Activated CD4-positive, alpha-beta T cell treated with anti-CD3 and anti-CD28 coated beads, Interleukin-2, Interleukin-4, amounts not matched to agents 100 ng/mL and 50 ng/mL, durations not matched to agents 16 hours and 8 hours (primary cell): ENCODE results near the gene TNFRSF12A.
"Not testable (repeated sequence)": the region's sequence is repeated elsewhere in the genome, so short reads cannot be mapped to it uniquely, and the experiment has no call there.

Experiments
- DNase-seq: peaks from one replicate; pipeline ENCODE4 v3.0.0-alpha.2; 2020; ENCODE audit warnings: low spot score

TNFRSF12A gene

DNA sequence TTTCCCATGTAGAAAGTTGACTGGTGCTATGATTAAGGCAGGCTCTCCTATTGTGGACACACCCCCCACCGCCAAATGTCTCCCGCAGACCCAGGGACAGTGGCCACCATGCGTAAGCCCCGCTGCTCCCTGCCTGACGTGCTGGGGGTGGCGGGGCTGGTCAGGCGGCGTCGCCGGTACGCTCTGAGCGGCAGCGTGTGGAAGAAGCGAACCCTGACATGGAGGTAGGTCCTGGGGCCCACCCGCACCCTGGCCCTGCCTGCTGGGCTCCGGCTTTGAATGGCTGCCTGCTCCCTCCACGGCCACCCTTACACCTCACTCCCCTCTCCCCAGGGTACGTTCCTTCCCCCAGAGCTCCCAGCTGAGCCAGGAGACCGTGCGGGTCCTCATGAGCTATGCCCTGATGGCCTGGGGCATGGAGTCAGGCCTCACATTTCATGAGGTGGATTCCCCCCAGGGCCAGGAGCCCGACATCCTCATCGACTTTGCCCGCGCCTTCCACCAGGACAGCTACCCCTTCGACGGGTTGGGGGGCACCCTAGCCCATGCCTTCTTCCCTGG is 29.8 kb downstream of the TNFRSF12A start:
- DNase-seq, result no peak

DNA sequence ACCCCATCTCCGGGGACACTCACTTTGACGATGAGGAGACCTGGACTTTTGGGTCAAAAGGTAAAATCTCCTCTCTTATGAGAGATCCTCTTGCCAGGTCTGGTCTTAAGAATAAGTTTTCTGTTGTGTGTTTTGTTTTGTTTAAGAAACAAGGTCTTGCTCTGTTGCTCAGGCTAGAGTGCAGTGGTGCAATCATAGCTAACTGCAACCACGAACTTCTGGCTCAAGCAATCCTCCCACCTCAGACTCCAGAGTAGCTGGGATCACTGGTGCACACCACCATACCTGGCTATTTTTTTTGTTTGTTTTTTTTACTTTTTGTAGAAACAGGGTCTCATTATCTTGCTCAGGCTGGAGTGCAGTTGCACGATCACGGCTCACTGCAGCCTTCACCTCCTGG is 30.3 kb downstream of the TNFRSF12A start:
- no peak for DNase-seq

DNA sequence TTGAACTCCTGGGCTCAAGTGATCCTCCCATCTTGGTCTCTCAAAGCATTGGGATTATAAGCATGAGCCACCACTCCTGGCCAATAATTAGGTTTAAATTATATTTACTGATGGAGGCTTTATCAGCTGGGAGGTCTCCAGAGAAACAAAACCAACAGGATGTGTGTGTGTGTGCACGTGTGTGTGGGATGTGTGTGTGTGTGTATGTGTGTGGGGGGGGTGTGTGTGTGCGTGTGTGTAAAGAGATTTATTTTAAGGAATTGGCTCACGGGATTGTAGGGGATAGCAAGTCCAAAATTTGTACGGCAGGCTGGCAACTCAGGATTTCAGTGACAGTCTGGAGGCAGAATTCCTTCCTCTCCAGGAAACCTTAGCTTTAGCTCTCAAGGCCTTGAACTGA is 30.8 kb downstream of the TNFRSF12A start:
- DNase-seq, result no peak

DNA sequence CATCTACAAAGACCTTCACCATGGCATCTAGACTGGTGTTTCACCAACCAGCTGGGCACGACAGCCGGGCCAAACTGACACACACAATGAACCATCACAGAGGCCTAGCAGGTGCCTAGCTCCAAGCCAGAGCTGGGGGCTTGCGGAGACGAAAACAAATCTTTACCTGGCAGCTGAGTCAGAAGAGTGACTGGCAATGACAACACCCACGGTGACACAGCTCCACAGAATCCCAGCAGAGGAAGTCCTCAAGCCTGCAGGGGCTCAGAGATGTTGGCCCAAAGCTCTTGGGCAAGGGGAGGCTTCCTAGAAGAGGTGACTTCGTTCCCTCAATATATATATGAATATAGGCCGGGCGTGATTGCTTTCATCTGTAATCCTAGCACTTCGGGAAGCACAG is 31.3 kb downstream of the TNFRSF12A start:
- DNase-seq, result no peak

DNA sequence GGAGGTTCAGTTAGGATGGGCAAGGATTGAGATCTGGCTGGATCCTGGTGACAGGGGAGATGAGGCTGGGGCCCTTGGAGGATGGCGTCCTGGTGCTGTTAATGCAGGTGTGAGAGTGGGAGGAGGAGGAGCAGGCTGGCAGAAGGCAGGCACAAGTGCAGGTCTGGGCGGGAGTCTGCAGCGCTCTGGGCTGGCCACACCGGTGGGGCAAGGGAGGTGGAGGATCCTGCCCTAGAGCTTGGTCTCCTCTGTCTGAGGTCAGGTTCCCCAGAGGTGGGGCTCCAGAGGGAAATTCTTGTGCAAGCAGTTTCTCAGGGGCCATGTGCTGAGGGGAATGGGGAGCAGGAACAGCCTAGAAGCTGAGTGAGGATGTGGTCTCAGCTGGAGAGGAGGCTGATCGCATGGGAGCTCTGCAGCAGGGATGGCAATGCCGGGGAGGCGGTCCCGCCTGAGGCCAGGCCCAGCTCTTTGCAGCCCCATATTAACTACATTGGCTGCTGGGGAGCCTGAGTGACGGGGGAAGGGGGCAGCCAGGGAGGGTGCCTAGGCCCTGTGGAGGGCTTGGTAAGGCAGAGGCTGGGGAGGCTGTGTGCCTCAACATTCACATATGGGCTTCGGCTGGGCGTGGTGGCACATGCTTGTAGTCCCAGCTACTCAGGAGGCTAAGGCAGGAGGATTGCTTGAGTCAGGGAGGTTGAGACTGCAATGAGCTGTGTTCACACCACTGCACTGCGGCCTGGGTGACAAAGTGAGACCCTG is 32.6 kb downstream of the TNFRSF12A start:
- DNase-seq, result not testable (repeated sequence)

DNA sequence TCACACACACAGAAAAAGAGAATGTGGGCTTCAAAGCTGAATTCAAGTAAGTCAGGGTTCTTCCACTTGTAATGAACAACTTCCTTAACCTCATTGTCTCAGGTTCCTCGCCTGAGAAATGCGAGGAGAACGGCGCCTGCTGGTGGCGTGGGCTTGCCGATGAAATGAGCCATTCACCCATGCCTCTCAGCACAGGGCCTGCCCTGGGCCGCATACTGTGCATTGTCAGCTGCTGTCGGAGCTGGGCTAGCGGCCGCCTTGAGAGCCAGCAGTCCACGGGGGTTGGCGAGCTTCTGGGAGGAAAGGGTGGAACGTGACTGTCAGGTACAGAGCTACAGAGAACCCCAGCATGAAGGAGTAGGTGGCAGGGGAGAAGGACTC is 33.2 kb downstream of the TNFRSF12A start:
- not testable (repeated sequence) for DNase-seq

DNA sequence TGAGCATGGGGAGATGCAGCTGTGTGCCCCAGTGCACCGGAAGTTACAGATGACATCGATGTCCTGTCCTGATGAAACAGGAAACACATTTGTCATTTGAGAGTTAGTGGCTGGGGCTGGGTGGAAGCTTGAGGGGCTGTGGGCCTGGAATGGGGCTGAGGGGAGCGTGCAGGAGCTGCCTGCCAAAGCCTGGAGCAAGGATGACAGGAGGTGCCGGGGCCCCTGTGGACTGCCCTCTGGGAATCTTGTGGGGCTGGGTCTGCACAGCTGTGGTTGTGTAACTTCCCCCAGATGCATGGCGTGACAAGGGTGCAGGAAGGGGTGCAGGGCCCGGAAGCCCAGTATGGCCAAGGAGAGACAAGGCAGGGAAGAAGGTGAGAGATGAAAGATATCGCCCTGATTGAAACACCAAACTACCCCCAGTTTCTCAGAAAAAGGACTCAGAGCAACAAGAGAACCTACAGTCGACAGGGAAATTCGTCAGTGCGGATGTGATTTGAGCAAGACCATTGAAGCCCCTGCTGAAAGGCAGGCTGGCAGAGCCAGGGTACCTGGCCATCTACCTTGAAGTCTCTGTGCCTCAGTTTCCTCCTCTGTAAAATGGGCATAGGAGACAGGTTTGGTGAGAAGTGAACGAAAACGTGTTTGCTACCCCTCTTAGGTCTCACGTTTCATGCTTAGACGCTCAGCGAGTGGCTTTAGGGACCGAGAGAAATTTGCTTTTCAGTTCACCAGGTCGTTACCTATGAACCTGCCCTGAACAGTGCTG is 35.0 kb downstream of the TNFRSF12A start:
- DNase-seq, result peak; percentile 84

DNA sequence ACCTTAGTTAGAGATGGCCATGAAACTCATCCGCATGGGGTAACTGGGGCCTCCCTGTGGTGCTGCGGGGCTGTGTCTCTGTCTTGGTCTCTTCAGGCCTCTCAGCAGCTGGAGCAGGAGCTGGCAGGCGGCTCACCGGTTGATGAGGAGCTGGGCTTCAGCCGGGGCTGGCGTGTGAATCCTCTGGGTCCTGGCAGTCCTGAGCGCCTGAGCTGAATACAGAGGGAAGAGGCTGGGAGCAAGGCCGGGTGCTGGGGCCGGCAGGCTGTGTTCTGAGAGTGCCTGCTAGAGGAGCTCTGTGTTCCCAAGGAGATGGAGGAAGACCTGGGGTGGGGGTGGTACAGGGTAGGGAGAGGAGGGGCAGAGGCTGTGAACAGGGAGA is 35.6 kb downstream of the TNFRSF12A start:
- DNase-seq, result not testable (repeated sequence)

DNA sequence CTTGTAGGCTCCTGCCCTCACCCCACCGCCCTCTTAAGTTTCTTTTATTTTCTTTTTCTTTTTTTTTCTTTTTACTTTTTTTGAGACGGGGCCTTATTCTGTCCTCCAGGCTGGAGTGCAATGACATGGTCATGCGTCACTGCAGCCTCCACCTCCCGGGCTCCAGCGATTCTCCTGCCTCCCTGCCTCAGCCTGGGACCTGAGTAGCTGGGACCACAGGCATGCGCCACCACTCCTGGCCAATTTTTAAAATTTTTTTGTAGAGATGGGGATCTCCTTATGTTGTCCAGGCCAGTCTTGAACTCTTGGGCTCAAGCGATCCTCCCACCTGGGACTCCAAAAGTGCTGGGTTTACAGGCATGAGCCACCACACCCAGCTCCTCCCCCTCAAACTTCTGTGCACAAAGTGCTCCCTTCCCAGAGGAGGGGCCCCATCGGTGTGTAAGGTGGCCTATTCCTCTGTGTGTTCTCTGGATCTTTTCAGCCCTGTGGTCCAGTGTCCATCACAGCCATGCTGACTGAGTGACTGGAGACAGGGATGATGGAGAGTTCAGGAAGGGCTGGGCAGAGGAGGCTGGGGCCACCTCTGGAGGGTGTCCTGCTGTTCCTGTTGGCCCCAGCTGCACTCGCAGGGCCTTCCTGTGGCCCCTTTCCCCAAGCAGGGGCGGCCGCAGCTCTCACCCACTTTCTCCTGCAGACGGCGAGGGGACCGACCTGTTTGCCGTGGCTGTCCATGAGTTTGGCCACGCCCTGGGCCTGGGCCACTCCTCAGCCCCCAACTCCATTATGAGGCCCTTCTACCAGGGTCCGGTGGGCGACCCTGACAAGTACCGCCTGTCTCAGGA is 36.4 kb downstream of the TNFRSF12A start:
- no peak for DNase-seq

DNA sequence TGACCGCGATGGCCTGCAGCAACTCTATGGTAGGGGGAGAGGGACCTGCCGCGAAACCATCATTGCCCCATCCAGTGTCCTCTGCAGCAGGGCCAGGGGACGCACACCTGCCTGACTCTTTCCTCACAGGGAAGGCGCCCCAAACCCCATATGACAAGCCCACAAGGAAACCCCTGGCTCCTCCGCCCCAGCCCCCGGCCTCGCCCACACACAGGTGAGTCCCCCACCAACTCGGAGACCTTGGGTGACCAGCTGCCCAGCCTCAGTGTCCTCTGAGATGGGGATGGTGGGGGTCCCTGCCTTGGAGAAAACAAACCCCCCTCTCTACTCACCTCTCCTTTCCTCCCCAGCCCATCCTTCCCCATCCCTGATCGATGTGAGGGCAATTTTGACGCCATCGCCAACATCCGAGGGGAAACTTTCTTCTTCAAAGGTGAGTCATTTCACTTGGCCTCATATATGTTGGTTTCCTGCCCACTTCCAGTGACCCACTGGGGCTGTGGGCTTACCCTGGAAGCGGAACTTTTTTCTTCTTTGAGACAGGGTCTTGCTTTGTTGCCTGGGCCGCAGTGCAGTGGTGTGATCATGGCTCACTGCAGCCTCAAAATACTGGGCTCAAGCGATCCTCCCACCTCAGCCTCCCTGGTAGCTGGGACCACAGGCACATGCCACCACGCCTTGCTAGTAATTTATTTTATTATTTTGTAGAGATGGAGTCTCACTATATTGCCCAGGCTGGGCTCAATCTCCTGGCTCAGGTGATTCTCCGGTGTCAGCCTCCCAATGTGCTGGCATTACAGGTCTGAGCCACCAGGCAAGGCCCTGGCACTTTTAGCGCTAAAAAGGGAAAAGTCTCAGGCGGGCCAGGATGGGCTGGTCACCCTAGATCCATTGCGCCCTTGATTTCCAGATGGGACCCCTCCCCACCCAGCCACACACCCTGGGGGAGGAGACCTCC is 37.3 kb downstream of the TNFRSF12A start:
- DNase-seq, result no peak

DNA sequence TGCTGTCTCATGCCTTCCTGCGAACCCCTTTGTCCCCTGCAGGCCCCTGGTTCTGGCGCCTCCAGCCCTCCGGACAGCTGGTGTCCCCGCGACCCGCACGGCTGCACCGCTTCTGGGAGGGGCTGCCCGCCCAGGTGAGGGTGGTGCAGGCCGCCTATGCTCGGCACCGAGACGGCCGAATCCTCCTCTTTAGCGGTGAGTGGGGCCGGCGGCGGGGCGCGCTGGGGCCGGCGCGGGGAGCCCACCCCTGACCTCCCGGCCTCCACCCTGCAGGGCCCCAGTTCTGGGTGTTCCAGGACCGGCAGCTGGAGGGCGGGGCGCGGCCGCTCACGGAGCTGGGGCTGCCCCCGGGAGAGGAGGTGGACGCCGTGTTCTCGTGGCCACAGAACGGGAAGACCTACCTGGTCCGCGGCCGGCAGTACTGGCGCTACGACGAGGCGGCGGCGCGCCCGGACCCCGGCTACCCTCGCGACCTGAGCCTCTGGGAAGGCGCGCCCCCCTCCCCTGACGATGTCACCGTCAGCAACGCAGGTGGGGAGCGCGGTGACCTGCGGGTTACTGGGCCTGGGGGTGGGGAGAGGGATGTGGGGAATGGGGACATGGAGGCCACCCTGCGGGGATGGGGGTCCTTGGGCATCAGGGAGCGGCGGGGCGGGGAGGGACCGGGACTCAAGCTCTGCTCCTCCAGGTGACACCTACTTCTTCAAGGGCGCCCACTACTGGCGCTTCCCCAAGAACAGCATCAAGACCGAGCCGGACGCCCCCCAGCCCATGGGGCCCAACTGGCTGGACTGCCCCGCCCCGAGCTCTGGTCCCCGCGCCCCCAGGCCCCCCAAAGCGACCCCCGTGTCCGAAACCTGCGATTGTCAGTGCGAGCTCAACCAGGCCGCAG is 38.2 kb downstream of the TNFRSF12A start:
- no peak for DNase-seq

DNA sequence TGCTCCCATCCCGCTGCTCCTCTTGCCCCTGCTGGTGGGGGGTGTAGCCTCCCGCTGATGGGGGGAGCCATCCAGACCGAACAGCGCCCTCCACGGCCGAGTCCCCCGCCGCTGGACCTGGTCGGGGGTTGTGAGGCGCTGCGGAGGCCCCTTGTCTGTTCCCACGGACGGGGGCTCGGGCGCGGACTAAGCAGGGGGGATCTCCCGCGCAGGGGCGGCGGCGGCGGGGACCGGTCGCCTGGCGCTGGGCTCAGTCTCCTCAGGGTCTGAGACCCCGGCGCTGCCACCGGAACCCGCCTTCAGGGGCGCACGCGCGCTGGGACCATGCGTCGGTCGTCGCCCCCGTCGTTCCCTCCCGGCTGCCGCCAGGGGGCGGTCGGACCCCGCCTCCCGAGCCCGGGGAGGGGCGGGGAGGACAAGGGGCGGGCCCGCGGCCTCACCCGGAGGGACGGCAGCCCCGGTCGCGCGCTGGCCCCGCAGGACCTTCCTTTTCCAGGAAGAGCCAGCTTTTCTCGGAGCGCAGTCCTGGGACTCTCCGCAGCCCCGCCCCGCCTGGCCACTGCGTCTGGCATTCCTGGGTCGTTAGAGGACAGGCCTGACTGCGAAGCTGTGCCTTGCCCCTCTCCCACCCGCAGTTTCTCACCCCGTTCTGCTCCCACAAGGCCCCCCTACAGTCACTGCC is 39.0 kb downstream of the TNFRSF12A start:
- DNase-seq, result peak; percentile 92

DNA sequence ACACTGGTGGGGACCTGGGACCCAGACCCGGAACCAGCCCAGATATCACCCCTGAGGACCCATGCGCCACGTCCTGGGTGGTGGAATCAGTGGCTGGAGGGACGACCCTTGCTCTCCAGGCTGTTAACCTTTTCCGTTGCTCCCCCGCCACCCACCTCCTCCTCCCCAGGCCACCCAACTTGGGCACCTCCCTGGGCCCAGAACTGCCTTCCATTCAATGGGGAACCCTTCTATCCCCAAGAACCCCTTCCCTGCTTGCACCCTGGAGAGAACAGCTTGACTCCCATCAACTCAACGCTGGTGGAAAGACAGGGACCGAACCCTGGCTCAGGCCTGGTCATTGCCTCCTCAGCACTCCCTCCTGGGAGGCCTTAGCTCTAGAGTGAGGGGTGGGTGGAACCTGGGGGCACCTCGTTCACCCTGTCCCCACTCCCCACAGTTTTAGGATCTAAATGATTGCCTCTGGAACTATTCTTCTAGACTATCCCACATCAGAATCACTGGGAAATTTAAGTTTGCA is 39.6 kb downstream of the TNFRSF12A start:
- no peak for DNase-seq

DNA sequence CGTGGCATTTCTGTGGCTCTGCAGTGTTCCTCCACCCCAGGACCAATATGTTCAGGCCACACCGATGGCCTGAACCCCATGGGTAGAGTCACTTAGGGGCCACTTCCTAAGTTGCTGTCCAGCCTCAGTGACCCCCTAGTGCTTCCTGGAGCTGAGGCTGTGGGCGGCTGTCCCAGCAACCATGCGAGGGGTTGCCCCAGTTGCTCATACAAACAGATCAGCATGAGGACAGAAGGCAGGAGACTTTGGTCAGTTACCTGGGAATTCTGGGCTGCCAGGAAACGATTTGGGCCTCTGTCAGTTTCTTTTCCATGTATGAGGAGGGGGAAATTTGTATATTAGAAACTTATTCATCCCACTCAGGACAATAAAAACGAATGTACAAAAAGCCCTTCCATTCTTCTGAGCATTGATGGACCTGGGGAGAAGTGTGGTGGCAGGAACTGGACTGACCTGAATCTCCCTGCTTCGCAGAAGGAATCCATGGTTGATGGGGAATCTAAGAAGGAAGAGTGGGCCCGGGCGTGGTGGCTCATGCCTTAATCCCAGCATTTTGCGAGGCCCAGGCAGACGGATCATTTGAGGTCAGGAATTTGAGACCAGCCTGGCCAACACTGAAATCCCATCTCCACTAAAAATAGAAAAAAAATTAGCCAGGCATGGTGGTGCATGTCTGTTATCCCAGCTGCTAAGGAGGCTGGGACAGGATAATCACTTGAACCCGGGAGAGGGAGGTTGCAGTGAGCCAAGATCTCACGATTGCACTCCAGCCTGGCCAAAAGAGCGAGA is 40.4 kb downstream of the TNFRSF12A start:
- DNase-seq, result no peak

DNA sequence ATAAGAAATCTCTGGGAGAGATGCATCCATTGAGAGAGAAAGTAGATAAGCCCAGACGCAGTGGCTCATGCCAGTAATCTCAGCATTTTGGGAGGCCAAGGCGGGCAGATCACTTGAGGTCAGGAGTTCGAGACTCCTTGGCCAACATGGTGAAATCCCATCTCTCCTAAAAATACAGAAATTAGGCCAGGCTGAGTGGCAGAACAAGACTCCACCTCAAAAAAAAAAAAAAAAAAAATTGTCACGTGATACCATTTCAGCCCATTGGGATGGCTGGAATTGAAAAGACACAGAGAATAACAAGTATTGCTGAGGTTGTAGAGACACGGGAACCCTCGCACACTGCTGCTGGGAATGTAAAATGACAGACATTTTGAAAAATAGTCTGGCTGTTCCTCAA is 42.4 kb downstream of the TNFRSF12A start:
- DNase-seq, result no peak

DNA sequence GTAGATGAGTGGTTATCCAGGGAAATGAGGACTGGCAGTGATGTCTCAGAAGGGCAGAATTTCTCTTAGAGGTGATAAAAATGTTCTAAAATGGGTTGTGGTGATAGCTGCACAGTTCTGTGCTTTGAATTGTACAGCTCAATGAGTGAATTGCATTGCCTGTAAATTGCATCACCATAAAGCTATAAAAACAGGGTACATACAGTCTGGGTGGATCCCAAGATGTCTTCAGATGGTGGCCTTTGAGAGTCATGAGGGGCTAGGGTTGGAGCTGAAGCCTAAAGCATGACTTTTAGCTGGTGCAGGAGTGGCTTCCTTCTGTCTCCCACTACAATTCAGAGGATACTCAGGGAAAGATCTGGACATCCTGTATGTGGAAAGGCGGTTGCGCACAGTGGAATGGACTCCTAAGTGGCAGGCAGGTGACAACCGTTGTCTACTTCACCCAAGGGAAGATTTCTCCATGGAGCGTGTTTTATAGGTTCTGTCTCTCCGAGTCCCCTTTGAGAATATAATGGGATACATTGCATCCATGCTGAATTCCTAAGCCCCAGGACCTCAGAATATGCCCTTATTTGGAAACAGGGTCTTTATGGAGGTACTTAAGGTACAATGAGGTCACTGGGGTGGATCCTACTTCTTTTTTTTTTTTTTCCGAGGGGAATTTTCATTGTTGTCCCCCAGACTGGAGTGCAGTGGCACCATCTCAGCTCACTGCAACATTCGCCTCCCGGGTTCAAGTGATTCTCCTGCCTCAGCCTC is 43.6 kb downstream of the TNFRSF12A start:
- no peak for DNase-seq

DNA sequence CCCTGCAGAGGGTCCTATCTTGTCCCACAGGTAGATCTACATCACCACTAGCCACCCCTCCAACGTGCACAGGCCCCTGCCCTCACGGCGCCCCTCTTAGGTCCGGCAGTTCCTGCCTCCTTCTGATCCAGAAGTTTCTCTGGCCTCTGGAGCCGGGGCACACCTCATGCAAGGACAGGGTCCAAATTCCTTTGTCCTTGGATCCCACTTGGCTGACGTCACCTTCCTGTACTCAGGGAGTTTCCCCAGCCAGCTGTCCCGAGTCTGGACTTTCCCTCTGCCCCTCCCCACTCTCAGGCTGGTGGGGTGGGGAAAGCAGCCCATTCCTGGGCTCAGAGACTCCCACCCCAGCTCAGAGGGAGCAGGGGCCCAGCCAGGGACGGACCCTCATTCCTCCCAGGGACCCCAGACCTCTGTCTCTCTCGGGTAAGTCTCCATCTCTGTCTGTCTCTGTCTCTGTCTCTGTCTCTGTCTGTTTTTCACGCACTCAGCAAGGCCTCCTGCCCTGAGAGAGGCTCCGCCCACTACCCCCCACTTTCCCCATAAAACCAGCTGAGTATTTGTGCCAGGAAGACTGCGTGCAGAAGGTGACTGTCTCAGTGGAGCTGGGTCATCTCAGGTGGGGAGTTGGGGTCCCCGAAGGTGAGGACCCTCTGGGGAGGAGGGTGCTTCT is 45.0 kb downstream of the TNFRSF12A start, which contains the start of gene IL32:
Gene IL32, plus strand, starts transcription at position 572 of the 673 bp plus-strand sequence. CDS start 172 bp downstream, outside the sequence.
- DNase-seq, result peak; percentile 86
